WERI-Rb-1 (cell line): ENCODE results near the gene SSH3.

Source experiments
- DNase-seq: peaks from one replicate; pipeline ENCODE4 v3.0.0-alpha.2; 2020
- H3K27ac ChIP-seq: fragments of 250-450 bp; sonication (Bioruptor Pico); 2 replicates; pipeline ENCODE4 v1.5.1; 2020; ENCODE audit warnings: mild to moderate bottlenecking, moderate library complexity
- H3K27me3 ChIP-seq: fragments of 250-450 bp; sonication (Bioruptor Pico); 2 replicates; pipeline ENCODE4 v1.5.1; 2021; ENCODE audit warnings: mild to moderate bottlenecking, low read depth, moderate library complexity; ENCODE audit not compliant: insufficient read depth, severe bottlenecking
- H3K36me3 ChIP-seq: fragments of 250-450 bp; sonication (Bioruptor Pico); 2 replicates; pipeline ENCODE4 v1.5.1; 2020; ENCODE audit warnings: mild to moderate bottlenecking, moderate library complexity
- H3K4me3 ChIP-seq: 2 replicates; pipeline ENCODE4 v1.5.1; 2011; ENCODE audit warnings: low read depth, mild to moderate bottlenecking, control low read depth, low read length
- H3K9me3 ChIP-seq: fragments of 250-450 bp; sonication (Bioruptor Pico); 2 replicates; pipeline ENCODE4 v1.5.1; 2021; ENCODE audit warnings: mild to moderate bottlenecking, moderate library complexity; ENCODE audit not compliant: severe bottlenecking
- CTCF ChIP-seq: IDR thresholded peaks from 2 replicates; pipeline ENCODE4 v1.5.1; 2011; ENCODE audit warnings: low read depth, mild to moderate bottlenecking, control low read depth, inconsistent platforms, low read length

SSH3 gene

GRCh38 chr11:67344264-67344663 lies 40.9 kb downstream of the SSH3 start:
- Histone ChIP-seq H3K36me3 (no peaks in the 10 kb centered on the region), H3K4me3 (no peak overlapping the region), H3K27me3 (no peaks in the 10 kb centered on the region), H3K9me3 (no peaks in the 10 kb centered on the region), H3K27ac (no peak overlapping the region)
- no peak for DNase-seq
- TF ChIP-seq CTCF: no peak

- no peaks in the 10 kb centered on the region for H3K9me3 ChIP-seq
- DNase-seq: no peak
- TF ChIP-seq CTCF: no peak
- H3K36me3 ChIP-seq: no peaks in the 10 kb centered on the region
- no peak overlapping the region for H3K4me3 ChIP-seq
- H3K27me3 ChIP-seq: no peaks in the 10 kb centered on the region
- H3K27ac ChIP-seq: no peak overlapping the region
These were observed 42.1 kb downstream of the SSH3 start for GRCh38 chr11:67345247-67345919.

GRCh38 chr11:67345920-67346819 lies 42.8 kb downstream of the SSH3 start:
- TF ChIP-seq CTCF: peak; percentile 77
- Histone ChIP-seq H3K27ac (no peak overlapping the region), H3K36me3 (no peaks in the 10 kb centered on the region), H3K9me3 (no peaks in the 10 kb centered on the region), H3K4me3 (no peak overlapping the region), H3K27me3 (no peaks in the 10 kb centered on the region)
- peak; percentile 25 for DNase-seq

GRCh38 chr11:67347964-67348749 lies 44.8 kb downstream of the SSH3 start:
- Histone ChIP-seq H3K27ac (no peak overlapping the region), H3K27me3 (no peaks in the 10 kb centered on the region), H3K9me3 (no peaks in the 10 kb centered on the region), H3K36me3 (no peaks in the 10 kb centered on the region), H3K4me3 (no peak overlapping the region)
- TF ChIP-seq CTCF: no peak
- no peak for DNase-seq

GRCh38 chr11:67349036-67349435 lies 45.7 kb downstream of the SSH3 start:
- no peak for DNase-seq
- Histone ChIP-seq H3K36me3 (no peaks in the 10 kb centered on the region), H3K4me3 (no peak overlapping the region), H3K27ac (no peak overlapping the region), H3K27me3 (no peaks in the 10 kb centered on the region), H3K9me3 (no peaks in the 10 kb centered on the region)
- no peak for TF ChIP-seq CTCF
